K562 (cell line): Measurements from ENCODE around the gene NOLC1. TPM values are rescaled to one million over a fixed set of nuclear protein-coding genes. Genes with fewer than 3 reads are reported as not detected.
A peak's percentile ranks its signal among the peaks of the same experiment; 100 is the strongest.

Experiments used
- BRF1 ChIP-seq: IDR thresholded peaks from 3 replicates; pipeline ENCODE4 v1.6.1; 2011; ENCODE audit warnings: borderline replicate concordance, mild to moderate bottlenecking; ENCODE audit not compliant: insufficient read length; ENCODE audit errors: extremely low read depth
- FOXJ2 ChIP-seq: fragments of 200-800 bp; sonication (Bioruptor generic); IDR thresholded peaks from 2 replicates; pipeline ENCODE4 v1.6.1; 2016; ENCODE audit warnings: missing genetic modification characterization, missing compliant biosample characterization
- HMBOX1 ChIP-seq: sonication (generic); IDR thresholded peaks from 2 replicates; pipeline ENCODE4 v1.6.1; 2016
- HMGXB4 ChIP-seq: sonication (generic); formaldehyde crosslinking; IDR thresholded peaks from 2 replicates; pipeline ENCODE4 v1.8.1; 2023; ENCODE audit warnings: mild to moderate bottlenecking, missing genetic modification reagents
- MBD2 ChIP-seq: sonication (generic); IDR thresholded peaks from 2 replicates; pipeline ENCODE4 v1.6.1; 2016; ENCODE audit warnings: low read depth, borderline replicate concordance
- MIER1 ChIP-seq: fragments of 450-650 bp; IDR thresholded peaks from 2 replicates; pipeline ENCODE4 v1.6.1; 2016; ENCODE audit warnings: antibody characterized with exemption, mild to moderate bottlenecking, low read depth
- NKRF ChIP-seq: fragments of 450-650 bp; IDR thresholded peaks from 2 replicates; pipeline ENCODE4 v1.6.1; 2016; ENCODE audit warnings: borderline replicate concordance
- PCBP2 ChIP-seq: fragments of 200-400 bp; formaldehyde crosslinking; IDR thresholded peaks from 2 replicates; pipeline ENCODE4 v1.6.1; 2018; ENCODE audit warnings: low read length, low read depth, mild to moderate bottlenecking, moderate library complexity; ENCODE audit not compliant: poor library complexity, severe bottlenecking
- RFX5 ChIP-seq: IDR thresholded peaks from 2 replicates; pipeline ENCODE4 v1.6.1; 2011; ENCODE audit warnings: low read depth, mild to moderate bottlenecking, improper control_type of control experiment, low read length
- SIRT6 ChIP-seq: IDR thresholded peaks from one replicate; pipeline ENCODE4 v1.6.1; 2012; ENCODE audit warnings: low read depth, mild to moderate bottlenecking, control low read depth, inconsistent platforms, low read length, moderate library complexity
- U2AF2 ChIP-seq: fragments of 200-400 bp; formaldehyde crosslinking; optimal IDR thresholded peaks from 2 replicates; pipeline ENCODE3; 2017; ENCODE audit warnings: low read depth, mild to moderate bottlenecking, low read length
- YY1 ChIP-seq, 3 experiments: IDR thresholded peaks; 2 replicates each; pipeline ENCODE4 v1.6.1; 2011; ENCODE audit warnings: low read length in 2 of 3, mild to moderate bottlenecking in 2 of 3, moderate library complexity in 2 of 3, borderline replicate concordance in 1 of 3, control low read depth in 1 of 3, low read depth in 1 of 3; ENCODE audit not compliant: insufficient read depth in 3 of 3, insufficient replicate concordance in 2 of 3, control insufficient read depth in 1 of 3, insufficient read length in 1 of 3; ENCODE audit errors: extremely low read depth in 1 of 3
- ZNF707 ChIP-seq: fragments of 250-450 bp; sonication (Bioruptor Pico); conservative IDR thresholded peaks from 2 replicates; pipeline ENCODE4 v1.8.0; 2022; ENCODE audit warnings: inconsistent platforms, mild to moderate bottlenecking, moderate library complexity
- polyA plus RNA-seq, 8 experiments: library from polyadenylated mRNA; depleted of rRNA in 4 of 8; stranded (reverse) in 5 of 8; unstranded in 3 of 8; fragments of >200 nt; fragmentation: Nextera tagmentation in 2 of 8; fragmentation: Illumina TruSeq in 1 of 8; extraction: Ambion mirVana in 2 of 8; extraction: Trizol in 1 of 8; gene quantifications; 2 replicates each; pipeline versions ENCODE4 v1.2.1 to v1.2.3, GENCODE V29; 2011 to 2014; ENCODE audit warnings: inconsistent platforms in 1 of 8, missing spikeins in 1 of 8
- total RNA-seq, 7 experiments: library from RNA; depleted of rRNA in 6 of 7; stranded (reverse); fragments of >200 nt in 6 of 7; fragmentation: Illumina TruSeq in 2 of 7; extraction: Trizol in 2 of 7; gene quantifications; 2 replicates each; pipeline versions ENCODE4 v1.2.1 to v1.2.3, GENCODE V29; 2011 to 2021; ENCODE audit warnings: low replicate concordance in 1 of 7
- TF ChIP-seq, protein P1 (sequence below): fragments of 450-650 bp; IDR thresholded peaks from 2 replicates; pipeline ENCODE4 v1.6.1; 2018; ENCODE audit not compliant: partially characterized antibody
- TF ChIP-seq, protein P2 (sequence below): IDR thresholded peaks from 3 replicates; pipeline ENCODE4 v1.6.1; 2011; ENCODE audit warnings: borderline replicate concordance, mild to moderate bottlenecking; ENCODE audit not compliant: insufficient read length, insufficient read depth

Gene NOLC1
- total and polyA plus RNA-seq, 9 of the 15 experiments (the other 6 are each of a cell fraction or from before 2014, with no cell fraction given): 102 to 310 (median 165) TPM

DNA sequence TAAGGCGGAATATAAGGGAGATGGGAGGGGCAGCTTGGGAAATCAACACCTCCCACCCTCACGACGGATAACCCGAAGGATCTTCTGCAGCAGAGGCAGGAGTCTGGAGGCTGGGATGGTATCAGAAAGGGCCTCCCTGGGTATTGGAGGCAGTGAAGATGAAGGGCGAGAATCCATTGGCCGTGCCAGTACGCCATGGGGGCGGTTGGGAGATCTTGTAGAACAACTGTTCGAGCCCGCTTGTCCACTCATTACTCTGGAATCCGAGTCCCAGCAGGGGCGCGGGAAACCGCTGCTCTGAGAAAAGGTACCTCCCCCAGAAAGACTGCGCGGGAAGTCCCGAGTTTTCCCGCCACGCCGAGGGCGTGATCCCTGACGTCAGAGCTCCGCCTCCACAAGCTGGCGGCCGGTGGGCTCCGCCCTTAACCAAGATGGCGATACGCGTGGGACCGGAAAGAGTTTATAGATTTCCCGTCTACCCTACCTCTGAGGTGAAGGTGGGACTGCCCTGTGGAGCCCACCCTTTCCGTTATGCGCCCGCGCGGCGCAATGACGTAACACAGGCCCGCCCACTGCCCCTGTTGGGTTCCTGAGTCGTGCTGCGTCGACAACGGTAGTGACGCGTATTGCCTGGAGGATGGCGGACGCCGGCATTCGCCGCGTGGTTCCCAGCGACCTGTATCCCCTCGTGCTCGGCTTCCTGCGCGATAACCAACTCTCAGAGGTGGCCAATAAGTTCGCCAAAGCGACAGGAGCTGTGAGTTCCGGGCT, at the start of gene NOLC1 (continued):
- TF ChIP-seq HMBOX1: no peak
- TF ChIP-seq SIRT6: no peak
- TF ChIP-seq, protein P1, sequence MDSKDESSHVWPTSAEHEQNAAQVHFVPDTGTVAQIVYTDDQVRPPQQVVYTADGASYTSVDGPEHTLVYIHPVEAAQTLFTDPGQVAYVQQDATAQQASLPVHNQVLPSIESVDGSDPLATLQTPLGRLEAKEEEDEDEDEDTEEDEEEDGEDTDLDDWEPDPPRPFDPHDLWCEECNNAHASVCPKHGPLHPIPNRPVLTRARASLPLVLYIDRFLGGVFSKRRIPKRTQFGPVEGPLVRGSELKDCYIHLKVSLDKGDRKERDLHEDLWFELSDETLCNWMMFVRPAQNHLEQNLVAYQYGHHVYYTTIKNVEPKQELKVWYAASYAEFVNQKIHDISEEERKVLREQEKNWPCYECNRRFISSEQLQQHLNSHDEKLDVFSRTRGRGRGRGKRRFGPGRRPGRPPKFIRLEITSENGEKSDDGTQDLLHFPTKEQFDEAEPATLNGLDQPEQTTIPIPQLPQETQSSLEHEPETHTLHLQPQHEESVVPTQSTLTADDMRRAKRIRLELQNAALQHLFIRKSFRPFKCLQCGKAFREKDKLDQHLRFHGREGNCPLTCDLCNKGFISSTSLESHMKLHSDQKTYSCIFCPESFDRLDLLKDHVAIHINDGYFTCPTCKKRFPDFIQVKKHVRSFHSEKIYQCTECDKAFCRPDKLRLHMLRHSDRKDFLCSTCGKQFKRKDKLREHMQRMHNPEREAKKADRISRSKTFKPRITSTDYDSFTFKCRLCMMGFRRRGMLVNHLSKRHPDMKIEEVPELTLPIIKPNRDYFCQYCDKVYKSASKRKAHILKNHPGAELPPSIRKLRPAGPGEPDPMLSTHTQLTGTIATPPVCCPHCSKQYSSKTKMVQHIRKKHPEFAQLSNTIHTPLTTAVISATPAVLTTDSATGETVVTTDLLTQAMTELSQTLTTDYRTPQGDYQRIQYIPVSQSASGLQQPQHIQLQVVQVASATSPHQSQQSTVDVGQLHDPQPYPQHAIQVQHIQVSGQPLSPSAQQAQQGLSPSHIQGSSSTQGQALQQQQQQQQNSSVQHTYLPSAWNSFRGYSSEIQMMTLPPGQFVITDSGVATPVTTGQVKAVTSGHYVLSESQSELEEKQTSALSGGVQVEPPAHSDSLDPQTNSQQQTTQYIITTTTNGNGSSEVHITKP: peak; percentile 97
- no peak for TF ChIP-seq BRF1
- TF ChIP-seq FOXJ2 (tag): peak; percentile 46; the same call in 1 of the 2 replicates
- peak; percentile 98 for TF ChIP-seq NKRF
- peak; percentile 75 for TF ChIP-seq MBD2
- no peak for TF ChIP-seq U2AF2
- no peak for TF ChIP-seq PCBP2
- TF ChIP-seq, protein P2, sequence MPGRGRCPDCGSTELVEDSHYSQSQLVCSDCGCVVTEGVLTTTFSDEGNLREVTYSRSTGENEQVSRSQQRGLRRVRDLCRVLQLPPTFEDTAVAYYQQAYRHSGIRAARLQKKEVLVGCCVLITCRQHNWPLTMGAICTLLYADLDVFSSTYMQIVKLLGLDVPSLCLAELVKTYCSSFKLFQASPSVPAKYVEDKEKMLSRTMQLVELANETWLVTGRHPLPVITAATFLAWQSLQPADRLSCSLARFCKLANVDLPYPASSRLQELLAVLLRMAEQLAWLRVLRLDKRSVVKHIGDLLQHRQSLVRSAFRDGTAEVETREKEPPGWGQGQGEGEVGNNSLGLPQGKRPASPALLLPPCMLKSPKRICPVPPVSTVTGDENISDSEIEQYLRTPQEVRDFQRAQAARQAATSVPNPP: no peak
- TF ChIP-seq YY1 (IDR thresholded peaks at IDR 0.05; ENCODE audit: borderline replicate concordance in 1 of 3, control insufficient read depth in 1 of 3, extremely low read depth in 1 of 3, insufficient read depth in 3 of 3, insufficient read length in 1 of 3, insufficient replicate concordance in 2 of 3, low read depth in 1 of 3, low read length in 2 of 3): peak; percentile 59 to 95 (median 92)
- no peak for TF ChIP-seq ZNF707
- no peak for TF ChIP-seq HMGXB4
- no peak for TF ChIP-seq RFX5
- TF ChIP-seq MIER1: no peak
